Cortex of kidney (tissue), 1 donor: Measurements from ENCODE around the gene CRADD.

Experiments used
- DNase-seq: peaks from one replicate; lab custom pipeline; 2025; lab: John Stamatoyannopoulos, UW

The CRADD gene

GRCh38 chr12:93808169-93808899 lies 131.2 kb downstream of the CRADD start:
- no peak for DNase-seq

GRCh38 chr12:93812626-93813025 lies 135.5 kb downstream of the CRADD start:
- DNase-seq: no peak

- DNase-seq: no peak
Observed at GRCh38 chr12:93813186-93813585, 136.0 kb downstream of the CRADD start.

GRCh38 chr12:93813972-93814821 lies 137.0 kb downstream of the CRADD start:
- no peak for DNase-seq

GRCh38 chr12:93818488-93819049 lies 141.4 kb downstream of the CRADD start:
- no peak for DNase-seq

- no peak for DNase-seq
Observed at GRCh38 chr12:93819050-93819491, 141.9 kb downstream of the CRADD start.

- no peak for DNase-seq
Observed at GRCh38 chr12:93823616-93824391, 146.6 kb downstream of the CRADD start.

GRCh38 chr12:93824514-93825500 lies 147.6 kb downstream of the CRADD start:
- DNase-seq: no peak

- no peak for DNase-seq
Observed at GRCh38 chr12:93825501-93825888, 148.3 kb downstream of the CRADD start.

- no peak for DNase-seq
Observed at GRCh38 chr12:93825931-93826555, 148.9 kb downstream of the CRADD start.

- no peak for DNase-seq
Observed at GRCh38 chr12:93827179-93827578, 150.0 kb downstream of the CRADD start.

- DNase-seq: no peak
Observed at GRCh38 chr12:93827669-93828068, 150.5 kb downstream of the CRADD start.

GRCh38 chr12:93829016-93829415 lies 151.8 kb downstream of the CRADD start:
- no peak for DNase-seq

GRCh38 chr12:93831374-93831773 lies 154.2 kb downstream of the CRADD start:
- DNase-seq: no peak

GRCh38 chr12:93832131-93832530 lies 155.0 kb downstream of the CRADD start:
- DNase-seq: no peak

GRCh38 chr12:93833946-93834345 lies 156.8 kb downstream of the CRADD start:
- no peak for DNase-seq

- DNase-seq: no peak
Observed at GRCh38 chr12:93836620-93837260, 159.6 kb downstream of the CRADD start.

- no peak for DNase-seq
Observed at GRCh38 chr12:93838193-93838592, 161.0 kb downstream of the CRADD start.

- DNase-seq: no peak
Observed at GRCh38 chr12:93839064-93839463, 161.9 kb downstream of the CRADD start.

GRCh38 chr12:93841671-93842070 lies 164.5 kb downstream of the CRADD start:
- no peak for DNase-seq
